ENCODE data around the gene KCNQ4. TPM values are rescaled to one million over a fixed set of nuclear protein-coding genes. Genes with fewer than 3 reads are reported as not detected.

The KCNQ4 gene
- total and polyA plus RNA-seq, 10 of the 15 experiments (the other 5 are each of a cell fraction or from before 2014, with no cell fraction given): 0.04 to 0.18 (median 0.08) TPM; not detected in 2

DNA sequence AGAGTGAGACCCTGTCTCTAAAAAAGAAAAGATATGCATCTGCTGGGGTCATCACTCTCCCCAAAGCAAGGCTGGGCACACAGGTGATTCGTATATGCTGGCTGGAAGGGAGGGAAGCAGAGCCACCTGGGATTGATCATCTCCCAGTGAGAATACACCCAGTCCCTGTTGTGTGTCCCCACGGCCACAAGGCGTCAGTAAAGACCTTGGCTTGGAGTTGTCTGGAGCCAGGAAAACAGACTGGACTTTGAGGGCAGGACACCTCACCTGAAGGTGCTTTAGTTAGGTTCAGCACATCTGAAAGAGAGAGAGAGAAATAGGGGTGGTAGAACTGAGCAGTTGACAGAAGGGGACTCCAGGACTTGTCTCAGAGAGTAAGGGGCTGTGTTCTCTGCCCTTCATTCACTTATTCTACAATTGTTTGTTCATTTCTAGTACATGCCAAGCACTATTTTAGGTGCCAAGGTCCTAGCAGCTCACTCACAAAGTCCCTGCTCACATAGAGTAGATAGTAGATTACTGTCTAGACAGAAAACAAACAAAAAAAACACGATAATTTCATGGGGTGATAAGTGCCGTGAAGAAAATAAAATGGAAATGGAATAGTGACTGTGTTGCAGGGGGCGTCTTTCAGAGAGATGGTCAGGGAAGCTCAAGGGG lies 65.1 kb downstream of the KCNQ4 start:
- peak; percentile 47 for ATAC-seq
- intact Hi-C loops (cut with micrococcal nuclease; ENCODE audit: unreplicated experiment): no loop called here
- H3K36me3 ChIP-seq (ENCODE audit: control insufficient read depth in 2 of 2, insufficient read depth in 2 of 2, low read length in 1 of 2): no peaks in the 10 kb centered on the region
- no peak for DNase-seq (ENCODE audit: low read depth, low spot score)
- no peaks in the 10 kb centered on the region; a peak in 1 of 4 replicates for H3K27me3 ChIP-seq (replicated peaks in 1 of 2; ENCODE audit: control insufficient read depth in 2 of 2, insufficient read depth in 2 of 2, low read length in 1 of 2)
- H2AFZ ChIP-seq (ENCODE audit: control insufficient read depth, low read depth, low read length): no peak overlapping the region
- H3K4me3 ChIP-seq: no peak overlapping the region
- no TSS peak for BruUV-seq (replicated peaks)
- ChIA-PET POLR2A (interaction anchor here (1.5 kb wide), 1 partner anchor 73 kb away, joined by 5 read pairs; no protein-coding TSS in a partner anchor), CTCF (interaction anchor here (0.6 to 11.6 kb wide), 29 partner anchors 10 to 316 kb away, joined by 3 to 254 read pairs (median 4); partner anchors contain the start of genes CITED4, NFYC and ZNF684), RAD21 (ENCODE audit: unreplicated experiment) (interaction anchor here (1.1 to 5.9 kb wide), 5 partner anchors 76 to 164 kb away, joined by 3 to 86 read pairs (median 10); no protein-coding TSS in a partner anchor), SMC1A (ENCODE audit: uncharacterized antibody, unreplicated experiment) (interaction anchor here (0.7 to 17.4 kb wide), 12 partner anchors 20 to 316 kb away, joined by 3 to 197 read pairs (median 4); no protein-coding TSS in a partner anchor)
- H3K4me2 ChIP-seq (ENCODE audit: control insufficient read depth, insufficient read depth): no peak overlapping the region
- H3K9me3 ChIP-seq (replicated peaks; ENCODE audit: control insufficient read depth, insufficient read depth, low read length): no peaks in the 10 kb centered on the region
- no peak for FAIRE-seq
- peaks cover 12% of the 10 kb centered on the region for H3K4me1 ChIP-seq (ENCODE audit: control insufficient read depth, insufficient read depth, low read length)
- H4K20me1 ChIP-seq (ENCODE audit: control insufficient read depth, insufficient read depth): no peaks in the 10 kb centered on the region
- WGBS (ENCODE audit: insufficient coverage, insufficient replicate concordance, low lambda C conversion rate, missing lambda C conversion rate): 34% methylated on average over 6 of the region's 6 CpGs
- in situ Hi-C loops (cut with MboI): loop anchor here (5.0 kb wide), 2 partner anchors 104 to 236 kb away; no protein-coding TSS in a partner anchor
- TF ChIP-seq, protein P1, sequence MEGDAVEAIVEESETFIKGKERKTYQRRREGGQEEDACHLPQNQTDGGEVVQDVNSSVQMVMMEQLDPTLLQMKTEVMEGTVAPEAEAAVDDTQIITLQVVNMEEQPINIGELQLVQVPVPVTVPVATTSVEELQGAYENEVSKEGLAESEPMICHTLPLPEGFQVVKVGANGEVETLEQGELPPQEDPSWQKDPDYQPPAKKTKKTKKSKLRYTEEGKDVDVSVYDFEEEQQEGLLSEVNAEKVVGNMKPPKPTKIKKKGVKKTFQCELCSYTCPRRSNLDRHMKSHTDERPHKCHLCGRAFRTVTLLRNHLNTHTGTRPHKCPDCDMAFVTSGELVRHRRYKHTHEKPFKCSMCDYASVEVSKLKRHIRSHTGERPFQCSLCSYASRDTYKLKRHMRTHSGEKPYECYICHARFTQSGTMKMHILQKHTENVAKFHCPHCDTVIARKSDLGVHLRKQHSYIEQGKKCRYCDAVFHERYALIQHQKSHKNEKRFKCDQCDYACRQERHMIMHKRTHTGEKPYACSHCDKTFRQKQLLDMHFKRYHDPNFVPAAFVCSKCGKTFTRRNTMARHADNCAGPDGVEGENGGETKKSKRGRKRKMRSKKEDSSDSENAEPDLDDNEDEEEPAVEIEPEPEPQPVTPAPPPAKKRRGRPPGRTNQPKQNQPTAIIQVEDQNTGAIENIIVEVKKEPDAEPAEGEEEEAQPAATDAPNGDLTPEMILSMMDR (IDR thresholded peaks at IDR 0.05 in 2 of 3, conservative IDR thresholded peaks at IDR 0.05 in 1 of 3; ENCODE audit: control insufficient read depth in 2 of 3, extremely low read depth in 1 of 3, insufficient read depth in 1 of 3, low read depth in 3 of 3, low read length in 3 of 3): peak; percentile 67 to 84 (median 75)
- no peak for TF ChIP-seq TCF7 (IDR thresholded peaks at IDR 0.05; ENCODE audit: borderline replicate concordance)
- no peak for TF ChIP-seq IRF4 (IDR thresholded peaks at IDR 0.05; ENCODE audit: low read depth, low read length)
- peak; percentile 57; the same call in 1 of the 2 replicates for TF ChIP-seq SMC3 (IDR thresholded peaks at IDR 0.05; ENCODE audit: borderline replicate concordance, low read length)
- TF ChIP-seq RAD21 (IDR thresholded peaks at IDR 0.05; ENCODE audit: insufficient read depth, low read depth, low read length): peak; percentile 84
- TF ChIP-seq ETV6 (conservative IDR thresholded peaks at IDR 0.05 in 1 of 2, IDR thresholded peaks at IDR 0.05 in 1 of 2; ENCODE audit: borderline replicate concordance in 1 of 2, low read depth in 1 of 2): no peak
- no peak overlapping the region for H3K27ac ChIP-seq (ENCODE audit: control insufficient read depth, insufficient read depth)
- H3K79me2 ChIP-seq (ENCODE audit: control insufficient read depth, insufficient read depth, low read length): no peaks in the 10 kb centered on the region
- H3K9ac ChIP-seq (ENCODE audit: control insufficient read depth, insufficient read depth, low read length): no peak overlapping the region

Data from GM12878 (cell line).